Measurements from ENCODE around the gene MCU.
"Not testable (repeated sequence)": the region's sequence is repeated elsewhere in the genome, so short reads cannot be mapped to it uniquely, and the experiment has no call there.

Gene MCU

GRCh38 chr10:72758930-72759329 is 67.0 kb downstream of the MCU start:
- not testable (repeated sequence) for DNase-seq (ENCODE audit: low read depth in 3 of 3, low spot score in 1 of 3)

DNA sequence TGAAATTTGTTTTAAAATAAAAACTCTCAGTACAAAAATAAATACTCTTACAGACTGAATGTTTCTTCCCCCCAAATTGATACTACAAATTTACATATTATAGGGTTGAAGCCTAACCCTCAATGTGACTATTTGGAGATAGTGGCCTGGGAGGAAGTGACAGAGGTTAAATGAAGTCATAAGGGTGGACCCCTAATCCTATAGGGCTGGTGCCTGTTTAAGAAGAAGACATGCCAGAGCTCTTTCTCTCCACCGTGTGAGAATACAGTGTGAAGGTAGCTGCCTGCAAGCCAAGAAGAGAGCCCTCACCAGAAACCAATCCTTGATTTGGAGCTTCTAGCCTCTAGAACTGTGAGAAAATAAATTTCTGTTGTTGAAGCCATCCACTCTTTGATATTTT is 67.6 kb downstream of the MCU start:
- DNase-seq (ENCODE audit: low read depth in 3 of 3, low spot score in 1 of 3) = no peak

GRCh38 chr10:72761498-72761897 is 69.6 kb downstream of the MCU start:
- no peak for DNase-seq (ENCODE audit: low read depth in 3 of 3, low spot score in 1 of 3)

- no peak for DNase-seq (ENCODE audit: low read depth in 3 of 3, low spot score in 1 of 3)
These were observed 70.1 kb downstream of the MCU start for GRCh38 chr10:72762042-72762441.

GRCh38 chr10:72763201-72763600 is 71.3 kb downstream of the MCU start:
- no peak for DNase-seq (ENCODE audit: low read depth in 3 of 3, low spot score in 1 of 3)

DNA sequence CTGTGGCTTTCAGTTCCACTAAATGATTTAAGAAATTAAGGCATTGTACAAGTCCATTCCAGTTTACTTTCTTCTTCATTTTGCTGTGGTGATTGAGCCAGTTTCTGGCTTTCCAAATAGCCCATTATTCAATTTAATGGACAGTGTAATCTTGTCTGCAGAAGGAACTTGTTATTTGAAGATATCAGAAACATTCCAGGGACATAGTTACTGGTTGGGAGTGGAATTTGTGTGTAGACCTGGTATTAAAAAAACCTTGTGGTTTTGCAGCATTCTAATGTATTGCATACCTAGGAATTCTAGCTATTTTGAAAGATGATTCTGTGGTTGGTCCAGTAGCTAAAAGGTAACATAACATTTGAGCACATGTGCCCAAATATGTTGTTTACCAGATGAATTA is 72.2 kb downstream of the MCU start:
- DNase-seq (ENCODE audit: low read depth in 3 of 3, low spot score in 1 of 3) = no peak

DNA sequence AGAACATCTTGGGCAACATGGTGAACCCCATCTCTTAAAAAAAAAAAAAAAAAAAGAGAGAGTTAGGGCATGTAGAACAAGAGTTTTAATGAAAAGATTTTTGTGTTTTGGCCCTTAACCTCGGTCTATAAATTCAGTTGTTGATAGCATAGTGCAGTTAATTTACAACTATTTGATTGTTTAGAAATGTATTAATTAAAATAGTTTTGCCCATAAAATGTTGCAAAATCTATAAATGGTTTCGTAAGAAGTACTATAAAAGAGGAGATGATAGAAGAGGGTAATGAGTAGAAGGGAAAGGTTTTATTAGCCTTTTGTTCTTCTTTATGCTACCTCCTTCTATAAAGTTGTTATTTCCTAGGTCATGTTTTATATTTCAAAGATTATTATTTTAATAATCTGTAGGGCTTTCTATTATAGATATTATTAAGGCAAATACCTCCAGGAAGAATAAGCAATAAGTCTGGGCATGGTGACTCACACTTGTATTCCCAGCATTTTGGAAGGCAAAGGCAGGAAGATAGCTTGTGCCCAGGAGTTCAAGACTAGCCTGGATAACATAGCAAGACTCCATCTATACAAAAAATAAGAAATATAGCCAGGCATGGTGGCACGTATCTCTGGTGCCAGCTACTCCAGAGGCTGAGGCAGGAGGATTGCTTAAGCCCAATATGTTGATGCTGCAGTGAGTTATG is 73.3 kb downstream of the MCU start:
- DNase-seq (ENCODE audit: low read depth in 3 of 3, low spot score in 1 of 3) = no peak

- not testable (repeated sequence) for DNase-seq (ENCODE audit: low read depth in 3 of 3, low spot score in 1 of 3)
These were observed 79.3 kb downstream of the MCU start for GRCh38 chr10:72771195-72771594.

GRCh38 chr10:72772031-72772430 is 80.1 kb downstream of the MCU start:
- no peak for DNase-seq (ENCODE audit: low read depth in 3 of 3, low spot score in 1 of 3)

DNA sequence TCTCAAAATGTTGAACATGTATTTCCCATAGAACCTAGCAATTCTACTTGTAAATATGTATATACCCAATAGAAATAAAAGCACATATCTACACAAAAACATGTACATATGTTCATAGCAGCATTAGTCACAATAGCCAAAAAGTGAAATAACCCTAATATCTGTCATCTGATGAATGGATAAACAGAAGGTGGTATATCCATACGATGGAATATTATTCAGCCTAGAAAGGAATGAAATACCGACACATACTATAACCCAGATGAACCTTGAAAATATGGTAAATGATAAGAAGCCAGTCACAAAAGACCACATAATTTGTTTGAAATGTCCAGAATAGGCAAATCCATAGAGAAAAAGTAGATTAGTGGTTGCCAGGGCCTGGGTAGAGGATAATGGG is 87.9 kb downstream of the MCU start:
- no peak for DNase-seq (ENCODE audit: low read depth in 3 of 3, low spot score in 1 of 3)

GRCh38 chr10:72782649-72783330 is 90.8 kb downstream of the MCU start:
- no peak for DNase-seq (ENCODE audit: low read depth in 3 of 3, low spot score in 1 of 3)

GRCh38 chr10:72783410-72783833 is 91.5 kb downstream of the MCU start:
- no peak for DNase-seq (ENCODE audit: low read depth in 3 of 3, low spot score in 1 of 3)

- DNase-seq (ENCODE audit: low read depth in 3 of 3, low spot score in 1 of 3) = no peak
These were observed 92.8 kb downstream of the MCU start for GRCh38 chr10:72784551-72785351.

- DNase-seq (ENCODE audit: low read depth in 3 of 3, low spot score in 1 of 3) = no peak
These were observed 93.5 kb downstream of the MCU start for GRCh38 chr10:72785409-72785808.

DNA sequence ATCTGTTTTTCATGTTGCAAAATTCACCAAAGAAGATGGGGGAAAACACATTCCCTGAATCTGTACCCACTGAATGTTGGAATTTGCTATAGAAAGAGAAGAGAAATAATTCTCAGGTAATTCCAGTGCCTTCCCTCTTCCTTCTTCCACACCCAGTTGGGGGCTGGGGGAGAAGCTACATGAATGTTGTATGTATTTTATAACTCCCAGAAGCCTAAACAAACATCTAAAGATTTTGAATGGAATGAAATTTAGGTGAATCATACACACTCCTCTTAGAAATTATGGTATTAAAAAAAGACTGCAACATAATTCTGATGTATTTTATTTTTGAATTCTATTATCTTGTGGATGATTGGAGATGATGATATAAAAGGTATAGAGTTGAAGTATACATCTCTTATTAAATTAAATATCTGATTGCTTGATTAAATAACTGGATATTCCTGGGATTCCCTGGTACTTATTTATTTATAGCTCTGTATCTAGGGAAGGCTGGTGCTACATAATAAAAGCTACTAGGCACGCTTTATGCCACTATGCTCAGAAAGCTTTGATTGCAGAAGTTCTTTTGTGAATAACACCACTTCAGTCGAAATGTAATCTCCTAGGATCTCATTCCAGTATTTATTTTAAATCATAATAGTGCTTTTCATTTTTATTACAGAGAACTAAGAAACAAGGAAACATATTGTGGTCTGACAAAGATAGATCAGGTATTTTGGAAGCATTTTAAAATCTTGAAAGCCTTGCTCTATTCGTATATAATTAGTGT is 98.5 kb downstream of the MCU start:
- DNase-seq (ENCODE audit: low read depth in 3 of 3, low spot score in 1 of 3) = no peak

GRCh38 chr10:72792288-72792687 is 100.3 kb downstream of the MCU start:
- DNase-seq (ENCODE audit: low read depth in 3 of 3, low spot score in 1 of 3) = no peak

GRCh38 chr10:72793752-72794151 is 101.8 kb downstream of the MCU start:
- no peak for DNase-seq (ENCODE audit: low read depth in 3 of 3, low spot score in 1 of 3)

GRCh38 chr10:72794260-72794659 is 102.3 kb downstream of the MCU start:
- no peak for DNase-seq (ENCODE audit: low read depth in 3 of 3, low spot score in 1 of 3)

DNA sequence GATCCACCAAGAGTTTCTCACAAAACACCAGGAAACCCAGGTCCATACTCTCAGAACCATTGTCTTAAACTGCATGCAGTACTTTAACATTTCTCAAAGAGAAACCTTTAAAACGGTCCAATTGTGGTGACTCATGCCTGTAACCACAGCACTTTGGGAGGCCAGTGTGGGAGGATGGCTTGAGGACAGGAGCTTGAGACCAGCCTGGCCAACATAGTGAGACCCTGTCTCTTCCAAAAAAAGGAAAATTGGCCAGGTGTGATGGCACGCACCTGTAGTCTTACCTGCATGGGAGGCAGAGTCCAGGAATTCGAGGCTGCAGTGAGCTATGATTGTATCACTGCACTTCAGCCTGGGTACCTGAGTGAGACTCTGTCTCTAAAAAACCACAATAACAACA is 104.1 kb downstream of the MCU start:
- no peak for DNase-seq (ENCODE audit: low read depth in 3 of 3, low spot score in 1 of 3)

DNA sequence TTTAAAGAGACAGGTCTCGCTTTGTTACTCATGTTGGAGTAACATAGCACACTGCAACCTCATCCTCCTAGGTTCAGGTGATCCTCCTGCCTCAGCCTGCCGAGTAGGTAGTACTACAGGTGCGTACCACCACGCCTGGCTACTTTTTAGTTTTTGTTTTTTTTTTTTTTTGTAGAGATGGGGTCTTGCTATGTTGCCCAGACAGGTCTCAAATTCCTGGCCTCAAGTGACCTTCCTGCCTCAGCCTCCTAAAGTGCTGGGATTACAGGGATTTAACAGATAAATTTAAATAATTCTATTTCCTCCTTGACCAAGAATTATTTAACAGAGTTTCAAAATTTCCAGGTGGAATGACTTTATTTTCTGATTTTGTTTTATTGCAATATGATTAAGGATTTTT is 104.6 kb downstream of the MCU start:
- DNase-seq (ENCODE audit: low read depth in 3 of 3, low spot score in 1 of 3) = no peak

DNA sequence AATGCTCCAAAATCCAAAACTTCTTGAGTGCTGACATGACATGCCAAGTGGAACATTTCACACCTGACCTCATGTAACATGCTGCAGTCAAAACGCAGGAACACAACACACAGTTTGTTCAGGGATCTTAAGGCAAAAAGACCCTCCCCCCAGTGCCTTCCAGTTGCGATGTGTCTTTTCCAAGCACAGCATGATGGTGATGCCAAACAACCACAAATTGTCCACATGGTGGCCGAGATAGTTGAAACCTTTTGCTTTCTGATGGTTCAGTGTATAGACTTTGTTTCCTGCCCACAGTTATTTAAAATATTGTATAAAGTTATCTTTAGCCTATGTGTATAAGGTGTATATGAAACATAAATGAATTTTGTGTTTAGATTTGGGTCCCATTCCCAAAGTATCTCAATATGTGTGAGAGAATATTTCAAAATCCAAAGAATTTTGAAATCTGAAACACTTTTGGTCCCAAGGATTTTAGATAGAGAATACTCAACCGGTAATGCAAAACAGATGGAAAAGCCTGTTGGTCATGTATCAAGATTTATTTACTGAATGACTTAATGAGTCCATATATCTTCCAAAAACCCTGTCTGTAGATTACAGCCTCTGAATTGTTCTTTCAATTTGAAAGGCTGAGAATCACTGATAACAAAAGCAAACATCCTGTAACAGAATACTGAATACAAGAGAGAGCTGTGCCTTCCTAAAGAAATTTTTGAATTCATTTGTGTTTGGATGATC is 108.2 kb downstream of the MCU start:
- no peak for DNase-seq (ENCODE audit: low read depth in 3 of 3, low spot score in 1 of 3)

Measured in stimulated activated CD4-positive, alpha-beta T cell treated with anti-CD3 and anti-CD28 coated beads, TNF-alpha, amount 100 ng/mL, for 1 hour (primary cell).